GM18517 (cell line): ENCODE data around the gene PHACTR3.

Source experiments
- ATAC-seq: cut with Tn5 transposase; IDR thresholded peaks from one replicate; pipeline ENCODE4 v1.9.1; 2021; ENCODE audit warnings: mild to moderate bottlenecking, moderate library complexity; ENCODE audit not compliant: unreplicated experiment

The PHACTR3 gene

DNA sequence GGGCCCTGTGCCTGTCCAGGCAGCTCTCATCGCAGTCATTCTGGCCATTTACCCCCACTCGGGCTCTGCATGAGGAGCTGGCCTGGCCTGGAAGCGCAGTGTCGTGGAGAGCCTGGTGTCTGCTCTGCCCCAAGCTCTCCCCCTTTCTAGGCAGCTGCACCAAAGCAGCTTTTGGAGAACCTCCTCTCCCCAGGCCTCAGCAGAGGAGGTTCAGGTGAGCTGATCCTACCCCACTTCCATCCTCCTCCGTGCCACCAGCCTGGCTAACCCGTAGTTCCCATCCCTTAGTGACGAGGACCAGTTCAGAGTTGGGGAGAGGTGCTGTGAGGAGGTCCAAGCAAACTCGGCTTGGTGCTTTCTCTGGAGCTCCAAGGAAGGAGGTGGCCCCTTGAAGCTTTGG lies 30.5 kb upstream of the PHACTR3 start:
- ATAC-seq = no peak

DNA sequence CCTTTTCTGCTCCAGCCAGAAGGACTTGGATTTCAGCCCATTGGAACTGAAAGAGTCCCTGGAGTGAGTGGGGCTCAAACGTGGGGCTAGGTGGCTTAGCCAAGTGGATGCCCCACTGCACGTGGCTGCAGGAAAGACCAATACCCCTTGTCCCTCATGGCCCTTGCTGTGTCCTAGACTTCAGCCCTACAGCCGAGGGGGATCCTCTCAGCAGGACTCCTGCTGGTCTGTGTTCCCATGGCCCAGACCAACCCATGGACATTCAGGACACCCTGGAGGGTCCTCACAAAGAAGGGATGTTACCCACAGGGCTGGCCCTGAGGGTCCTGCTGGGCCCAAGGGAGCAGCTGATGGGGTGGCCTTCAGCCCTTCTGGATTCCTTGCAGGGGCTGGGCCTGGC lies 30.0 kb upstream of the PHACTR3 start:
- no peak for ATAC-seq

DNA sequence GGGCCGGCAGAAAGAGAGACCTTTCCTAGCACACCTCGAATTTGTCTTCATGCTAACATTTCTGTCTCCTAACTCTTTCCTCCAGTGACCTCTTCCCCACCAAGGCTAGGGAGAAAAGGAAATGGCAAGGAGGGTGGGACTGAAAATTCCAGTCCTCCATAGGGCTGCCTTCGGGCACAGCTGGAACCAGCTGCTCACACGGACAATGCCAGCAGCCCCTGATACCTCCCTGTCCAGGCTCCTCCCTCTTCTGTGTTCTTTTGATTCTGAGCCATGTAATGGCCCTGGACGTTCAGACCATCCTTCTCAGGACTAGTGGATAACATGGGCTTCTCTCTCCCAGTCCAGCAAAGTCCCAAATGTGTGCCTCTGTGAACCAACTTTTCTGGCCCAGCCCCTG lies 29.1 kb upstream of the PHACTR3 start:
- ATAC-seq = no peak

DNA sequence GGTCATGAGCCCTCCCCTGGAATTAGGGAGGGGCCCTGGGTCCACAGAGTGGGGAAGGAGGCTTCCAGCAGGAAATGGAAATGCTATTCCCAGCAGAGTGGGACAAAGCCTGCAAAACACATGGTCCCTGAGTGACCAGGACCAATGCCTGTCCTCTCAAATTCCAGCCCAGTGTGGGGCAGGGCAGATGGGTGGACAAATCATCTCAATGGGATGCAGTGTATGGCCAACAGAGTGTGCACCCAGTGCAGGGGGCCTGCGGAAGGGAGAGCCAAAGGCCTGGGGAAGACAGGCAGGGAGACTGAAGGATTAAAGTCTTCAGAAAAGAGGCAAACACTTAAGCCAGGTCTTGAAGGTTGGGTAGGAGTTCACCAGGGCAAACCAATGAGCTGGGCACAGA lies 28.7 kb upstream of the PHACTR3 start:
- no peak for ATAC-seq

DNA sequence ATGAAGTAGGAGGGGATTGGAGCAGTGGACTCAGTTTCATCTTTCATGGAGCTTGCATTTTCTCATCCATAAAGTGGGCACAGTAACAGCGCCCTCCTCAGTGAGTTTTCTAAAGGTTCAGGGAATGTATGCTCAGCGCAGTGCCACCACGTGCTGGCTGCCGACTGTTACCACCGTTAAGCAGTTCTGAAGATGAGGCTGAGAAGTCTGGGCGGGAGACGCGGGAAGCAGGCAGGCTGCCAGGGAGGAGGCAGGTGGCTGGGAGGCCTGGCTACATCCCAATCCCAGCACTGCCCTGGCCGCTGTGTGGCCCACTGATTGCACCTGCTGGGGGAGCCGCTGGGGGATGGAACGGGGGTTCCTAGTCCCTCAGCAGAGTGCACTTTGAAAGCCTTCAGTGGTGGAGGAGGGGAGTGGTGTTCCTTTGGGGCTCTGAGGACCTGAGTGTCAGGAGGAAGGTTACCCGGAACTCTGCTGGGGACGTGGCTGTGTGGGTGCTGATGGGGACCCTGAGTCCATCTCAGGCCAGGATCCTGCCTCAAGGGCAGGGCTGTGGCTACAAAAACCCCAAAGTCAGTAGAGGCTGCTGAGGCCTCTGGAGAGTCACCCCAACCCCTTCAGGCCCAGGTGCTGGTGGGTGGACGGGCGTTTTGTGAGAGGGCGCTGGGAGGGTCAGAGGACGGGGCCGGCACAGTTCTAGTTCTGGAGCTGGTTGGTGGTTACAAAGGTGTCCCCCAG lies 28.0 kb upstream of the PHACTR3 start:
- ATAC-seq = no peak

DNA sequence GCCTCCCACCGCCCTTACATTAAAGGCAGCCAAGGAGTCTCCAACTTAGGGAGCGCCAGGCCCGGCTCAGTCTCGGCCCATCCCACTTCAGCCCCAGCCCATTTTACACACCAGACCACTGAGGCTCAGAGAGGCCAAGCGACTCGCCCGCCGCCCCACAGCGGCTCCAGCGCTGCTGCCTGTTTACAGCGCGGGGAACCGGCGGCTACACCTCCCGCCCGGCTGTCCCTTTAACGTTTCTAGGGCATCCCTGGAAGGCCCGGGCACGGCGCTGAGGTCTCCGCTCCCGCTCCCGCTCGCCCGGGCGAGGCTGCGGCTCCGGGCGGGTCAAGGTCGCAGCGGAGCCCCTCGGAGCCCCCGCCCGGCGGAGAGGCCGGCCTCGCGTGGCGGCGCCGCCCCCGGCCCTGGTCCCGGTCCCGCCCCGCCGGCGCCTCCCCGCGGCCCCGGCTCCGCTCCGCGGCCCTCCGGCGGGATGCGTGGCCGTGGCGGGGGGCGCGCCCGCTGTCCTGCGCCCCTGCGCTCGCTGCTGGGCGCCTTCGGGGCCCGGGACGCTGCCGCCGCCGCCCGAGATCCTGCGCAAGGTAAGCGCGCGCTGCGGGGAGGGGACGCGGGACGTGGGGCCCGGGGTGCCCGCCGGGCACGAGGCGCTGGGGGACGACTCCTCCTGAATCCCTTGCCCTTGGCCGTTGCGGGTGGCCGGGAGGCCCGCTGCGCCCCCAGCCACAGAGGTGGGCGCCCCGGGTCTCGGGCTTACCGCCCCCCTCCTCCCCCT lies 27.1 kb upstream of the PHACTR3 start:
- no peak for ATAC-seq

DNA sequence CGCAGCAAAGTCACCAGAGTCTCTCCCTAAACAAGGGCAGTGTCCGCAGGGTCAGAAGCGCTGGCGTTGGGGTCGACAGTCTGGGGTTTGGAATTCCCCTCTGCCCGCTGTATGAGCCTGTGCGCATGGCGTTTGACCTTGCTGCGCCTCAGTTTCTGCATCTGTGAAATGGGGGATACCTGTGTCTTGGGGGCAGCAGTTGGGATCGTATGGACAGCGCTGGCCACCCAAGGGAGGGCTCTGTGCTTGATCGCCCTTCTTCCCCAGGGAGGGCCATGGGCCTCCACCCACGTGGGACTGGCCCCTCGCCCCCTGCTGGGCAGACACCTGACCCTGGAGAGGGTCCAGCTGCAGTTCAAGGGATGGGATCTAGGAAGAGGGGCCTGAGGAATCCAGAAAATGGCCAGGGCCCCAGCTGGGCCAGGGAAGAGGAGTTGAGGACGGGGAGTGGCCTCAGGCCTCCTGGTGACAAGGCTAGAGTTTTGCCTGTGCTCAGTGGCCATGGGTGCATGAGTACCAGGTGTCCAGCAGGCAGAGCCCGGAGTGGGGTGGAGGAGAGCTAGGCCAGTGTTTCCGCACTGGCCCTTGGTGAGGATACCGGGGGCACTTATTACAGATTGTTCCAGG lies 26.4 kb upstream of the PHACTR3 start:
- ATAC-seq = no peak

DNA sequence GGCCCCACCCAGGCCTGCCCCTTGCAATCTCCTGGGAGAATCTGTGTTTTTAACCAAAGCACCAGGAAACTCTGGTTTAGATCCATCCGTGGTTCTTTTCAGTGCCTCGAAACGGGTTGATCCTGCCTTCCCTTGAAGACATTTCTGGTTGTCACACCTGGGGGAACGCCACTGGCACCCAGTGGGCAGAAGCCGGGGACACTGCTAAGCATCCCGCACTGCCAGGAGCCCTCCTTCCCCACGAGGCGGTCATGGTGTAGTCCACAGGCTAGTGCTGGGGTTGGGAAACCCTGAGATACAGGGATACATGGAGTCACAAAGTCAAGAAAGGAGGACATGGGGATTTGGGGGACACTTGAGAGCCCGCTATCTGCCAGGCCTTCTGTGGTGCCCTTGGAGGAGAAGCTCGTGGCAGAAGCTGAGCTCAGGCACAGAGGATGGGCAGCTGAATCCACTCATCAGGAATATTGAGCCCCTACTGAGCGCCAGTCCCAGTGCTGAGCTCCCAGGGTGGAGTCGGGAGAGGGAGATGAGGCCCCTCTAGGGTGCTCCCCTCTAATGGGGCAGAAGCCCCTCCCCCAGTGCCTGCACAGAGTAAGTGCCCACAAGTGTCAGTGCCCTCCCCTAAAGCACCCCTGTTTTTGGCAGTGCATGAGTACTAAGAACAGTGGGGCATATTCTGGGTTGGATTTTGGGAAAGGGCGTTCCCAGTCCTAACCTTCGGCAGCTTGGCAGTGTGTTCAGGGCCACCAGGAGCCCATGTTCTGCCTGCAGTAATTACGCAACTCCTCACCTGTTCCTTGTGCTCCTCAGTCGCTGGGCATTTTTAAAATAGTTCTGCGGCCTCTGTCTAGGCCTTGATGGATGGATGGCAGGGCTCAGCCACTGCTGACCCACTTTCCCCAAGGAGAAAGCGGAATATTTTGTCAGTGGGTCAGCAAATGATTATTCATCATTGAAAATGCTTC lies 25.6 kb upstream of the PHACTR3 start:
- no peak for ATAC-seq

DNA sequence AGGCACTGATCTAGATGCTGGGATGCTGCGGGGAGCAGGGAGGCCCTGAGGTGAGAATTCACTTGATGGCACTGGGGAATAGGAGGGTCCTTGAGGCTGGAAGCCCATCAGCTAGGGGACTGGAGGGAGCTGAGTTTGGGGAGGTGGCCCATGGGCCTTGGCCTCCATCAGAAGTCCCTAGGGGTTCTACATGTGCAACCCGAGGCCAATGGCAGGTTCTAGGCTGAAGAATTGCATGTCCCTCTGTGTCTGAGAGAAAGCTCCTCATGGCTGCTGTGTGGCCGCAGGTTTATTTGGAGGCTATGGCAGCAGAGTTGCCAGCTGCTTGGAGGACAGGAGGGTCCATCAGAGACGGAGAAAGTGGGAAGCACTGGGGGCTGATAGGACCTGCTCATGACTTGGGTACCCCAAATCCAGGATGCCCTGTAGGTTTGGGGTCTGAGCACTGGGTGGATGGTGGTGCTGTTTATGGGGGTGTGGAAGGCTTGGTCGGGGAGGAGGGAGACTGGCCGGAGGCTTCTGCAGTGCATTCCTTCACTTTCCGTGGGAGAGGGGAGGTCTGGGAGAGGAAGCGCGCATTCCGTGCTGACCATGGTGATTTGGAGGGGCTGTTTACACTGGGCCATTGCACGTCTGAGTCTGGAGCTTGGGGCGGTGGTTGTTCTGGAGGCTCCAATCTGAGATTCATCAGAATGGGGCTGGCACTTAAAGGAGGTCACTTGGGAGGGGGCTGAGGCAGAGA lies 24.8 kb upstream of the PHACTR3 start:
- ATAC-seq = no peak

DNA sequence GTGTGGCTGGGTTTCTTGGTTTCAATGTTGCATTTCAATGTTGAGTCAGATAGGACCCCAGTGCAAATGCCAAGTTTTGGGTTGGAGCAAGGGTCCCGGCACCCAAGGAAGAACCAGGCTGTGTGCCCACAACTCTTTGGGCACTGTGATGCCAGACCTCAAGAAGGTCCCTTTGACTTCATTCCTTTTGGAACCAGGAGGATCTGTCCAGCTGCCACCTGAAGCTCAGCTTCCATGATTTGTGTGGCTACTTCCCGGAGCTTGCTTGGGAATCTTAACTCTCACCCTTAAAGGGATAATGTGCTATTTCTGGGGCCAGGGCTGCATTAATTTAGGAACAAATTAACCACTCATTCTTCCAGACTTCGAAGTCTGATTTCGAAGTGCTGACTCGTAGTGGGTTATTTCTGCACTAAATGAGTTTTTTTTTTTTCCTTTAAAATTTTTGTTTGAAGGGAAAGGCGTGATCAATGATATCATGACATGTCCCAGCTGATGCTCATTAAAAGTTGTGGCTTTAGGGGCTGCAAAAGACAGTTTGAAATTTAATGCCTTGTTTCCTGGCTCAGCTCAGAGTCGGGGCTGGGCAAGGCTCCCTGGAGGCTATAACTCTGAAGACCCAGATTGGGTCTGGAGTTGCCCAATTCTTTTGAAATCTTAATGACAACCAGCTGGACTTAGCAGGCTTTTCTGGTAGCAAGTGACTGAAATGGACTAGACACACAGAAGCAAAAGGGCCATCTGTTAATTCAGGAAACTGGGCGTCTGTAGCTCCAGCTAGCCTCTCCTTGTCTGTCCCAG lies 24.0 kb upstream of the PHACTR3 start:
- no peak for ATAC-seq

DNA sequence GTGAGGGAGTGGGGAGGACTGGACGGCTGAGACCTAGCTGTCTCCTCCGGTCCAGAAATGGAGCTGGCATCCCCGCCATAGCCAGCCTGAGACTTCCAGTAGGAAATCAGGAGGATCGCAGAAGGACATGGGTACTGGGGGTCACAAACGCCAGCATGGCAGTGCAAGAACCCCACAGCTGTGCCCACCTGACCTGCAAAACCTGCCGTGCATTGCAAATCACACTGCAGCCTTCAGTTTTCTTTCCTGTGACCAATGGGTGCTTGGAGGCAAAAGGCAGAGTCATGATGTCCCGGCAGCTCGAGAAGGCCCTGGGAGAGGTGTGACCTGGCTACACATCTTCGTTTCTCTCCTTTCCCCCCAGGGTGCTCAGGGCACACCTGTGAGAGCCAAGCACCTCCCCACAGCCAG lies 23.3 kb upstream of the PHACTR3 start:
- no peak for ATAC-seq

DNA sequence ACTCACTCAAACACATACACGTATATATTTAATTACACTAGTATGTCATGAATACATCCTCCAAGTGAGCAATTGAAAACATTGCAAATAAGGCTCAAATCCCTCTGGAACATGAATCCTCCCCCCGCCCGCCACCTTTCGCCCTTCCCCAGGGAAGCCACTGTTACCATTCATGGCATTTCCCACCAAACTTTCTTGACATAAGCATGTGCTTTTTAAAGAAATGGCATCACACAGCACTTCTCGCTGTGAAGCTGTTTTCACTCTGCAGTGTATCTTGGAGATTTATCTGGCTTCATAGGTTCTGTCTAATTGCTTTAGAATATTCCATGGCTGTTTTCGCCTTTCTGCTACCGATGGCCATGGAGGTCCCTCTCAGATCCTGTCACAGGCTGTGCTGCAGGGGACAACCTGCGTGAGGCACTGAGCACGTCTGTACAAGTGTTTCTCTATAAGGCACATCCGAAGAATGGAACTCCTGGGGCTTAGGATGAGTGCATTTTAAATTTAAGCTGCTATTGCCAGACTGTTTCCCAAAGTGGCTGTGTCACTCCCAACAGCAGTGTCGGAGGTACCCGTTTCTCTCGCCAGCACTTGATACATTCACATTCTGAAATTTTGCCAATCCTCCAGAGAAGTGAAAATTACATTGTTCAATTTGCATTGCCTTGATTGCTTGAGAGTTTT lies 22.2 kb upstream of the PHACTR3 start:
- ATAC-seq = no peak

DNA sequence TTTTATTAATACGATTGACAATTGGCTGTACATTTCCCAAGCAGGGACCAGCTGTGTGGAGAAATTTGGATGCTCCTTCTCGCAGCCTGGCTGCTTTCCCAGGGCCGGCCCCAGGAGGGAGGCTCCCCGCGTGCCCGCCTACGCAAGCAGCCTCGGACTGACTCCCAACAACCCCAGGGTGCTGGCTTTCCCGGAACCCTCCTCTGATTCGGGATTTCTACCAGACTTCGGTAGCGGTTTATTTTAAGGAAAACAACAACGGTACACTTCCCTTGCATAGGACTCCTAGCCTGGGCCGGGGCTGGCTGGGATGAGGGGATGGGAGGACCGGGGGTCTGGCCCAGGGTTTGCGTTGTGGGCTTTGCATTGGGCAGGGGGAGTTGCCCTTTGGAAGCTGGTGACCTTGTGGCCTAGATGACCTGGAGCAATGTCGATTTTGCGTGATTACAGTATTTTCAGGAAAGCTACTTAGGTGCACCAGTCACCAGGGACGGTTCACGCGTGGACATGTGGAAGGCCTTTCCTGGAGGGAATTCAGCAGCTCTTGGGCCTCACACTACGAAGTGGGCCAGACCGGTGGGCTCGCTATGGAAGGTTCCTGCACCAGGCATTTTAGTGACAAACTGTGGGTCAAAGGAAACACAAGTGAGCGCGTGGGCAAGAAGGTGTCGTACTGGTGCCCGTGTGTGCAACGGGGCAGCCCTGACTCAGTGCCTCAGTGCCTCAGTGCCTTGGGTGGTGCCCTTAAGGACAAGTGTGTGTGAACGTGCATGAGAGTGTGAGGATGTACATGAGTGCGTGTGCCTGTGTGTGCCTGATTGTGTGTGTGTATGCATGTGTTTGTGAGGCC lies 20.7 kb upstream of the PHACTR3 start:
- no peak for ATAC-seq

DNA sequence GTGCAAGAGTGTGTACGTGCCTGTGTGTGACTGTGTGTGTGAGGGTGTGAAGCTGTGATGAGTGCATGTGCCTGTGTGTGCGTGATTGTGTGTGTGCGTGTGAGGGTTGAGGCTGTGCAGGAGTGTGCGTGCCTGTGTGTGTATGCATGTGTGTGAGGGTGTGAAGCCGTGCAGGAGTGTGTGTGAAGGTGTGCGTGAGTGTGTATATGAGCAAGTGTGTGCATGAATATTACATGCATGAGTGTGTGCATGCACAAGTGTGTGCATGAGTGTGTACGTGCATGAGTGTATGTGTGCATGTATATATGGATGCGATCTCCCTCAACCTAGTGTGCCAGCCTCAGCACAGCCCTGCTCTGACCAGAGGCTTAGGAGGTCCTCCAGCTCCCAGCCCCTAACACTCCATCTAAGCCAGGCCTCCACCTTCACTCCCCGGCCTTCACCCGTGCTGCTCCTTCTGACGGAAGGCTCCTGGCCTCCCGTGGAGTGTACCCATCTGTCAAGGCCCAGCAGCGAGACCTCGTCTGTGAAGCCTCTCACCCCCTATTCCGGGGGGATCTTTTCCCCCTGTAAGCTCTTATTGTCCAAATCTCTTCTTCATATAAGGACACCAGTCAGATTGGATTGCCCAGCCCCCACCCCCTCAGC lies 19.9 kb upstream of the PHACTR3 start:
- ATAC-seq = no peak

DNA sequence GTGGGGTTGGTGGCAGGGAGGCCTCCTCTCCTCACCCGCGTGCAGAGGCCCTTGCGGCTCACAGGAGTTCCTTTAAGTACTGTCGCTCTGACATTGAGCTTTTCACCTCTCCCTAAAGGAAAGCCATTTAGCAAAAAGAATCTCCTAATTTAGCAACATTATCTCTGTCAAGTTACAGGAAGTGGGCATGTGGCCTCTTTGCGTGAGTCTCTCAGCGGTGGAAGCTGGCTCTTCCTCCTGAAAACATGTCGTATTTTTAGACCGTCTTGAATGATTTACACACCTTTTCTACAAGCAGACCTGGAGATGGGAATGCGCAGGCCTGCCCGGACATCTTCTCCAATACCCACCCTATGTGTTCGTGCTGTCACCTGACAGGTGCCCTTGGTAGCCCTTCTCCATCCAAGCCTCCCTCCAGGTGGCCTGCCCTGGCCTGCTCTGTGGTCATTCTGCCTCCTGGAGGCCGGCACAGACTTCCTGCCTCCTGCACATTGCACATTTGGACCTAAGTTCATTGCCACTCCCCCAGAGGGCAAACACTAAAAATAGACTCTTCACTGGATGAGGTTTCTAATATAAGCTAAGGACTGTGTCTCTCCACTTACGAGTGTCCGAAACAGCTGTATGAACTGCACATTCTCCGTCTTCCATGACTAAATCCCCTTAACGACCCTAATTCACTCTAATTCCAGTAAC lies 18.5 kb upstream of the PHACTR3 start:
- ATAC-seq = no peak

DNA sequence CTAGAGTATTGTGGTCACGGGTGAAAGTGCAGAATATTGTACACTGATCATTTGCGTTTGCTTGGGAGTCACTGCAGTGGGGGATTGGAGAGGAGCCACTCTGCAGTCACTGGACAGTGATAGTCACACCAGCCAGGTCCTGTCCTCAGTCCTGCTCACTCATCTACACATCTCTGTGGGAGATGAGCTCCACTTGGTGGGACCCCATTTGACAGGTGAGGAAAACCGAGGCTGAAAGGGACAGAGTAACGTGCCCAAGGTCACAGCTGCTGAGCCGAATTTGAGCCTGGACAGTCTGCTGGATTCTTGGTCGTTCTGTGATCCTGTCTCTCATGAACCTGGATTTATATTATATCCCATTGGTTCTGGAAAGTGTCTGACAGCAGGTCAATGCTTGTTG lies 17.7 kb upstream of the PHACTR3 start:
- ATAC-seq = no peak

DNA sequence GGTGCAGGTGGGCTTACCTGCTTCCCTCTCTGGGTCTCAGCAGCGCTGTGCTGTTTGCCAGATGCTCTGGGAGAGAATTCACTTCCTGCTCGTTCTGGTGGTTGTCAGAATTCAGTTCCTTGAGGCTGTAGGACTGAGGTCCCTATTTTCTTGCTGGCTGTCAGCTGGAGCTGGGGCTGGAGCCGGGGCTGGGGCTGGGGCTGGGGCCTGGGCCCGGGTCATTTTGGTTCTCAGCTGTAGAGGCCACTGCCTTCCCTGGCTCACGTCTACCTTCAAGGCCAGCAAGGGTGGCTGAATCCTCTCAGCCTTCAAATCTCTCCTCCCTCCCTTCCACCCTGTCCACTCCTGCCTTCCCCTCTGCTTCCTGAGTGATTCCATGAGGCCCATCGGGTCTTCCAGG lies 16.8 kb upstream of the PHACTR3 start:
- no peak for ATAC-seq
